Vagina (tissue), 2 donors: ENCODE measurements around the gene KCNE3. TPM values are rescaled to one million over a fixed set of nuclear protein-coding genes. Genes with fewer than 3 reads are reported as not detected.

Source experiments
- DNase-seq, 2 donors: peaks; one replicate each; pipeline ENCODE4 v3.0.0-alpha.2; 2017; ENCODE audit errors: extremely low spot score in 2 of 2
- H3K27ac ChIP-seq: fragments of 200-600 bp; sonication (generic); one replicate; pipeline ENCODE4 v1.5.1; 2019
- H3K27me3 ChIP-seq: fragments of 200-600 bp; sonication (generic); one replicate; pipeline ENCODE4 v1.5.1; 2019
- H3K36me3 ChIP-seq, 2 donors: fragments of 200-600 bp; sonication (generic); one replicate each; pipeline ENCODE4 v1.5.1; 2017 to 2019
- H3K4me1 ChIP-seq: fragments of 200-600 bp; sonication (generic); one replicate; pipeline ENCODE4 v1.5.1; 2019
- H3K4me3 ChIP-seq, 2 donors: fragments of 200-600 bp; sonication (generic); 1 replicate in 1 of 2; 2 replicates in 1 of 2; pipeline ENCODE4 v1.5.1; 2016 to 2019
- H3K9me3 ChIP-seq: fragments of 200-600 bp; sonication (generic); one replicate; pipeline ENCODE4 v1.5.1; 2019
- CTCF ChIP-seq, 3 experiments: fragments of 450-650 bp in 2 of 3; fragments of 200-600 bp in 1 of 3; sonication (generic) in 1 of 3; IDR thresholded peaks; one replicate each; pipeline ENCODE4 v1.5.1; 2017 to 2019; ENCODE audit warnings: antibody characterized with exemption in 3 of 3, mild to moderate bottlenecking in 2 of 3, moderate library complexity in 2 of 3
- POLR2A ChIP-seq, 2 donors: fragments of 450-650 bp; IDR thresholded peaks; one replicate each; pipeline ENCODE4 v1.6.1; 2017; ENCODE audit warnings: antibody characterized with exemption in 2 of 2, mild to moderate bottlenecking in 2 of 2, moderate library complexity in 2 of 2
- POLR2AphosphoS5 ChIP-seq, 2 donors: sonication (generic); formaldehyde crosslinking; IDR thresholded peaks; one replicate each; pipeline ENCODE4 v1.9.0; 2017; ENCODE audit warnings: antibody characterized with exemption in 2 of 2, mild to moderate bottlenecking in 2 of 2, low read depth in 1 of 2; ENCODE audit not compliant: insufficient read depth in 1 of 2
- intact Hi-C: fragments of 100-400 bp; cut with DNase I; formaldehyde crosslinking; loops from one replicate; pipeline ENCODE4 v1.15.1; 2023
- total RNA-seq: library from RNA; depleted of rRNA; stranded (reverse); fragments of >200 nt; gene quantifications from one replicate; pipeline ENCODE4 v1.2.3, GENCODE V29; 2016

Gene KCNE3
- total RNA-seq, 1 donor from 2014 or later = 5.2 TPM

GRCh38 chr11:74446532-74446938 is 20.8 kb downstream of the KCNE3 start:
- Histone ChIP-seq H3K36me3 (no peaks in the 10 kb centered on the region), H3K4me3 (no peak overlapping the region), H3K27ac (peak overlapping the region; percentile 12), H3K27me3 (no peaks in the 10 kb centered on the region), H3K9me3 (no peaks in the 10 kb centered on the region), H3K4me1 (peaks cover 28% of the 10 kb centered on the region)
- TF ChIP-seq POLR2A (IDR thresholded peaks at IDR 0.05) (no peak), POLR2AphosphoS5 (IDR thresholded peaks at IDR 0.05; ENCODE audit: insufficient read depth in 1 of 2, low read depth in 1 of 2) (no peak), CTCF (IDR thresholded peaks at IDR 0.05) (no peak)
- DNase-seq = no peak
- intact Hi-C loops = loop anchor here (5.0 kb wide), 2 partner anchors 59 to 189 kb away; no protein-coding TSS in a partner anchor

GRCh38 chr11:74444173-74444826 is 23.0 kb downstream of the KCNE3 start:
- H3K4me1 ChIP-seq = peaks cover 28% of the 10 kb centered on the region
- H3K36me3 ChIP-seq = no peaks in the 10 kb centered on the region
- peak overlapping the region; percentile 50 for H3K27ac ChIP-seq
- no peak overlapping the region for H3K4me3 ChIP-seq
- no peak for DNase-seq
- TF ChIP-seq POLR2AphosphoS5 (IDR thresholded peaks at IDR 0.05; ENCODE audit: insufficient read depth in 1 of 2, low read depth in 1 of 2) (no peak), POLR2A (IDR thresholded peaks at IDR 0.05) (no peak), CTCF (IDR thresholded peaks at IDR 0.05) (no peak)
- intact Hi-C loops = no loop called here
- H3K27me3 ChIP-seq = no peaks in the 10 kb centered on the region
- no peaks in the 10 kb centered on the region for H3K9me3 ChIP-seq

GRCh38 chr11:74443071-74443864 is 24.1 kb downstream of the KCNE3 start:
- intact Hi-C loops = no loop called here

GRCh38 chr11:74442636-74443035 is 24.7 kb downstream of the KCNE3 start:
- Histone ChIP-seq H3K27me3 (no peaks in the 10 kb centered on the region), H3K4me3 (no peak overlapping the region), H3K9me3 (no peaks in the 10 kb centered on the region), H3K4me1 (peaks cover 28% of the 10 kb centered on the region), H3K27ac (peak overlapping the region; percentile 50), H3K36me3 (no peaks in the 10 kb centered on the region)
- intact Hi-C loops = no loop called here
- TF ChIP-seq POLR2AphosphoS5 (IDR thresholded peaks at IDR 0.05; ENCODE audit: insufficient read depth in 1 of 2, low read depth in 1 of 2) = no peak
- TF ChIP-seq CTCF (IDR thresholded peaks at IDR 0.05) = no peak
- no peak for DNase-seq

More at GRCh38 chr11:74443071-74443864, 24.1 kb downstream of the KCNE3 start:
- TF ChIP-seq POLR2A (IDR thresholded peaks at IDR 0.05) (no peak), CTCF (IDR thresholded peaks at IDR 0.05) (peak in 2 of 3 experiments; percentile 4 to 22)
- H3K36me3 ChIP-seq = no peaks in the 10 kb centered on the region
- no peaks in the 10 kb centered on the region for H3K9me3 ChIP-seq
- H3K4me1 ChIP-seq = peaks cover 28% of the 10 kb centered on the region
- no peak overlapping the region for H3K4me3 ChIP-seq
- peak overlapping the region; percentile 50 for H3K27ac ChIP-seq
- H3K27me3 ChIP-seq = no peaks in the 10 kb centered on the region
- no peak for DNase-seq

- Histone ChIP-seq H3K4me3 (no peak overlapping the region), H3K27ac (no peak overlapping the region), H3K36me3 (no peaks in the 10 kb centered on the region), H3K4me1 (peaks cover 16% of the 10 kb centered on the region), H3K27me3 (no peaks in the 10 kb centered on the region), H3K9me3 (no peaks in the 10 kb centered on the region)
- TF ChIP-seq POLR2A (IDR thresholded peaks at IDR 0.05) (no peak), CTCF (IDR thresholded peaks at IDR 0.05) (no peak), POLR2AphosphoS5 (IDR thresholded peaks at IDR 0.05; ENCODE audit: insufficient read depth in 1 of 2, low read depth in 1 of 2) (no peak)
- intact Hi-C loops = no loop called here
- no peak for DNase-seq
Measured at GRCh38 chr11:74438681-74439080, 28.7 kb downstream of the KCNE3 start.
